Measurements from ENCODE around the gene GOLGA6A. TPM values are rescaled to one million over a fixed set of nuclear protein-coding genes. Genes with fewer than 3 reads are reported as not detected.

The GOLGA6A gene
- total and polyA plus RNA-seq, 7 donors: 0.08 to 1.1 (median 0.16) TPM; not detected in 4

GRCh38 chr15:74124759-74125158 is 42.4 kb upstream of the GOLGA6A start:
- intact Hi-C loops (cut with DNase I): loop anchor here in 1 of 2 donors (2.0 to 5.0 kb wide), 2 partner anchors 180 to 198 kb away; no protein-coding TSS in a partner anchor
- Histone ChIP-seq H3K36me3 (ENCODE audit: insufficient read depth in 1 of 2, low read depth in 1 of 2) (no peaks in the 10 kb centered on the region), H3K4me3 (no peak overlapping the region)

DNA sequence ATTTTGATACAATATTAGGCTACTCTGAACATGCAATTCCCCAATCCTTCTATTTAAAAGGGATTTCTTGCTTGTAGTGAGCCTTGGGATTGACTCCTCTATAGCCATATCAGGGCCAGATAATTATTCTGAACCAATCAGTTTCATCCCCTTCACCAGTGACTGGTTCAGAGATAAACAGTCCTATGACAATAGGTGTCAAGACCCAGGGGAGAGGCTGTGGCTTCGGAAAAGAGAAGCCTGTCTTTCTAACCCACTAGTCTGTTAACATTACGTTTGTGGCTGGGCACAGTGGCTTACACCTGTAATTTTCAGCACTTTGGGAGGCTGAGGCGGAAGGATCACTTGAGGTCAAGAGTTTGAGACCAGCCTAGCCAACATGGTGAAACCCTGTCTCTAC is 41.8 kb upstream of the GOLGA6A start:
- Histone ChIP-seq H3K27ac (no peak overlapping the region), H3K4me3 (no peak overlapping the region), H3K27me3 (ENCODE audit: insufficient read depth in 3 of 3, low read length in 2 of 3) (peaks cover 0 to 47% (median 16%) of the 10 kb centered on the region in 3 donors), H3K9me3 (no peaks in the 10 kb centered on the region), H3K4me1 (peaks cover 4% of the 10 kb centered on the region), H3K36me3 (ENCODE audit: insufficient read depth in 1 of 2, low read depth in 1 of 2) (no peaks in the 10 kb centered on the region)
- TF ChIP-seq, protein P1, sequence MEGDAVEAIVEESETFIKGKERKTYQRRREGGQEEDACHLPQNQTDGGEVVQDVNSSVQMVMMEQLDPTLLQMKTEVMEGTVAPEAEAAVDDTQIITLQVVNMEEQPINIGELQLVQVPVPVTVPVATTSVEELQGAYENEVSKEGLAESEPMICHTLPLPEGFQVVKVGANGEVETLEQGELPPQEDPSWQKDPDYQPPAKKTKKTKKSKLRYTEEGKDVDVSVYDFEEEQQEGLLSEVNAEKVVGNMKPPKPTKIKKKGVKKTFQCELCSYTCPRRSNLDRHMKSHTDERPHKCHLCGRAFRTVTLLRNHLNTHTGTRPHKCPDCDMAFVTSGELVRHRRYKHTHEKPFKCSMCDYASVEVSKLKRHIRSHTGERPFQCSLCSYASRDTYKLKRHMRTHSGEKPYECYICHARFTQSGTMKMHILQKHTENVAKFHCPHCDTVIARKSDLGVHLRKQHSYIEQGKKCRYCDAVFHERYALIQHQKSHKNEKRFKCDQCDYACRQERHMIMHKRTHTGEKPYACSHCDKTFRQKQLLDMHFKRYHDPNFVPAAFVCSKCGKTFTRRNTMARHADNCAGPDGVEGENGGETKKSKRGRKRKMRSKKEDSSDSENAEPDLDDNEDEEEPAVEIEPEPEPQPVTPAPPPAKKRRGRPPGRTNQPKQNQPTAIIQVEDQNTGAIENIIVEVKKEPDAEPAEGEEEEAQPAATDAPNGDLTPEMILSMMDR (IDR thresholded peaks at IDR 0.05): no peak
- WGBS, 3 donors: 85 to 91% (median 87%) methylated on average over 3 of the region's 3 CpGs
- ATAC-seq (no peak), DNase-seq (no peak)
- intact Hi-C loops (cut with DNase I): loop anchor here in 1 of 2 donors (2.0 kb wide), 1 partner anchor 181 kb away; no protein-coding TSS in a partner anchor

More at GRCh38 chr15:74124759-74125158, 42.4 kb upstream of the GOLGA6A start:
- TF ChIP-seq, protein P1 (IDR thresholded peaks at IDR 0.05): no peak
- Histone ChIP-seq H3K4me1 (peaks cover 4% of the 10 kb centered on the region), H3K27ac (no peak overlapping the region), H3K27me3 (ENCODE audit: insufficient read depth in 3 of 3, low read length in 2 of 3) (peaks cover 0 to 52% (median 21%) of the 10 kb centered on the region in 3 donors), H3K9me3 (no peaks in the 10 kb centered on the region)
- ATAC-seq (no peak), DNase-seq (no peak)
- WGBS, 3 donors: 36 to 39% (median 36%) methylated on average over 7 of the region's 7 CpGs

DNA sequence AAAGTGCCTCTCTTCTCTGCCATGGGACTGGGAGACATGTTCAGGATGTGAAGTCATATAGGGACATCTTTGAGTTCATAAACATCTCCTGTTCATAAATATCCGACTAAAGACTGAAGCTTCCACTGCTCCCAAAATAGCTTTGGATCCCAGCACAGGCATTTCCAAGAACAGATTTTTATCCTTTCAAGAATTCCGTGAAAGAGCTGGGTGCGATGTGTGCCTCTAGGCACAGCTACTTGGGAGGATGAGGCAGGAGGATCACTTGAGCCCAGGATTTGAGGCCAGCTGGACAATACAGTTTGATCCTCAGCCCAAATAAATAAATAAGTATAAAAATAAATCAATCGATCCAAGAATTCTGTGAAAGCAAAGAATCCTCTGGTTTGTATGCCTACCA is 41.3 kb upstream of the GOLGA6A start:
- intact Hi-C loops (cut with DNase I): loop anchor here in 1 of 2 donors (2.0 kb wide), 1 partner anchor 181 kb away; no protein-coding TSS in a partner anchor
- no peak for ATAC-seq
- Histone ChIP-seq H3K4me3 (no peak overlapping the region), H3K9me3 (no peaks in the 10 kb centered on the region), H3K36me3 (ENCODE audit: insufficient read depth in 1 of 2, low read depth in 1 of 2) (no peaks in the 10 kb centered on the region), H3K27ac (no peak overlapping the region), H3K27me3 (ENCODE audit: insufficient read depth in 3 of 3, low read length in 2 of 3) (peaks cover 0 to 41% (median 11%) of the 10 kb centered on the region in 3 donors), H3K4me1 (peaks cover 4% of the 10 kb centered on the region)
- DNase-seq: no peak
- 40 to 66% (median 44%) methylated on average over 4 of the region's 4 CpGs for WGBS, 3 donors
- TF ChIP-seq, protein P1 (IDR thresholded peaks at IDR 0.05): no peak

DNA sequence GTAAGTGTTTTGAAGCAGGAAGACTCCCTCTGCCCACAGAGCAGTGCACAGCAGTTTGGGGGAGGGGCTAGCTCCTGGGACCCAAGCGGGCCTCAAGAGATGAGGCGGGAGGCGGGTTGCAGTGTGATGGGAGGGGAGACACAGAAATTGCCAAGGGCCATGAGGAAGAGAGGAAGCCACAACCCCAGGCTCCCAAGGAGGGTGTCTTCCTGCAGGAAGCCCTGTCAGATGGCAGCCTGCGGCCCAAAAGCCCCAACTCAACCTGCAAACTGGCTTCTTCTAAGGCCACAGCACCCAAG is 40.7 kb upstream of the GOLGA6A start:
- Histone ChIP-seq H3K9me3 (no peaks in the 10 kb centered on the region), H3K36me3 (ENCODE audit: insufficient read depth in 1 of 2, low read depth in 1 of 2) (no peaks in the 10 kb centered on the region), H3K4me3 (no peak overlapping the region), H3K4me1 (peaks cover 2% of the 10 kb centered on the region), H3K27ac (no peak overlapping the region), H3K27me3 (ENCODE audit: insufficient read depth in 3 of 3, low read length in 2 of 3) (peaks cover 0 to 35% (median 9%) of the 10 kb centered on the region in 3 donors)
- DNase-seq (no peak), ATAC-seq (no peak)
- intact Hi-C loops (cut with DNase I): no loop called here
- WGBS, 3 donors: 33 to 64% (median 56%) methylated on average over 3 to 4 of the region's 4 CpGs
- TF ChIP-seq, protein P1 (IDR thresholded peaks at IDR 0.05): no peak

Data from psoas muscle (tissue), 8 donors.